GM19452 (cell line): ENCODE data around the gene GAS6.
"Not testable (repeated sequence)": the region's sequence is repeated elsewhere in the genome, so short reads cannot be mapped to it uniquely, and the experiment has no call there.

ENCODE experiments used
- ATAC-seq: cut with Tn5 transposase; IDR thresholded peaks from one replicate; pipeline ENCODE4 v1.9.1; 2021; ENCODE audit not compliant: unreplicated experiment

The GAS6 gene

DNA sequence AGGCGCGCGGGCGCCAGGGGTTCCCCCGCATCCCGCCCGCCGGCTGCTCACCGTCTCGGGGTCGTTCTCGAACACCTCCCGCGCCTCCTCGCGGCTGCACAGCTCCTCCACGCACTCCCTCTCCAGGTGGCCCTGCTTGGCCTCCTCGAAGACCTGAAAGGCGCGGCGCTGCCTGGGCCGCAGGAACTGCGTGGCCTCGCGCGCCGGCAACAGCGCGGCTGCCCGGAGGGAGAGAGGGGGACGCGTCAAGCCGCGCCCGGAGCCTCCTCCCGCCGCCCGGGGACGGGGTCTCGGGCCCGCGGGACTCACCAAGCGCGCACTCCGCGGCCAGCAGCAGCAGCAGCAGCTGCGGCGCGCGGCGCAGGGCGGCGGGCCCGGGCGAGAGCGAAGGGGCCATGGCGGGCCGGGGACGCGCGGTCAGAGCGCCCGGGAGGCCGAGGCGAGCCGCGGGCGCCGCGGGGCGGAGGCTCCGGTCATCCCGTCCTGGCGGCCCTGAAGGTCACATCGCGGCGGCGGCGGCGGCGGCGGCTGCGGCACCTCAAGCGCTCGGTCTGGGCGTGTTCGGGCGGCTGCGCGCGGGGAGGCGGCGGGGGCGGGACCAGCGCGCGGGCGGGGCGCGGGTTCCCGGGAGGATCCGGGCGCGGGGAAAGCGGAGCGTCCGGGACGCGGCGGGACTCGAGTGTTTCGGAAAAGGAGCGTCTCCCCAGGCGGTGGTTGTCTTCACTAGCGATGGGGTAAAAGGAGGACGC is at the start of gene GAS6:
Gene GAS6, minus strand, starts transcription at position 553 of the 749 bp plus-strand sequence. Its CDS starts 156 bp downstream, at position 397.
- ATAC-seq: no peak

DNA sequence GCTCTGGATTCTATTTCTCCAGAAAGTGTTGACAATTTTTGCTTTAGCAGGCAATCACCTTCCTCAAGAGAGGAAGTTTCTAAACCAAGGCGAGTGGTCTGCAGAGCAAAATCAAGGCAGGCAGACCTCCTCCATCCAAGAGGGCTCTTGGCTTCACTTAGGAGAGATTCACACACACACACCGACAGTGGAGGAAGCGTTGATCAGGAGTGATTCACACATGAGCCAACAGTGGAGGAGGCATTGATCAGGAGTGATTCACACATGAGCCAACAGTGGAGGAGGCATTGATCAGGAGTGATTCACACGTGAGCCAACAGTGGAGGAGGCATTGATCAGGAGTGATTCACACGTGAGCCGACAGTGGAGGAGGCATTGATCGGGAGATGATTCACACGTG is 49.5 kb upstream of the GAS6 start:
- ATAC-seq: not testable (repeated sequence)

DNA sequence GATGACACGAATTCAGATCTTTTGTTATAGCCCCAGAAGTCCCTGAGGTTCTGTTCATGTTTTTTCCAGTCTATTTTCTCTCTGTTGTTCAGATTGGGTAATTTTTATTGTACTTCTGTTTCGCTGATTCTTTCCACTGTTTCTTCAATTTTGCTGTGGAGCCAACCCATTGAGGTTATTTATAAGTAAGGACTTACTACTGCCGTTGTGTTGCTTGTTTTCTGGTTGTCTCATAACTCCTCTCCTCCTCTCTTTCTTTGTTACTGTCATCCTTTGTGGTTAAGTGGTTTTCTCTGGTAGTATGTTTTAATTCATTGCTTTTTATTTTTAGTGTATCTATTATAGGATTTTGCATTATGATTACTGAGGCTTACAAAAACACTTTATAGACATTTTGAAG is 48.7 kb upstream of the GAS6 start:
- ATAC-seq: no peak

DNA sequence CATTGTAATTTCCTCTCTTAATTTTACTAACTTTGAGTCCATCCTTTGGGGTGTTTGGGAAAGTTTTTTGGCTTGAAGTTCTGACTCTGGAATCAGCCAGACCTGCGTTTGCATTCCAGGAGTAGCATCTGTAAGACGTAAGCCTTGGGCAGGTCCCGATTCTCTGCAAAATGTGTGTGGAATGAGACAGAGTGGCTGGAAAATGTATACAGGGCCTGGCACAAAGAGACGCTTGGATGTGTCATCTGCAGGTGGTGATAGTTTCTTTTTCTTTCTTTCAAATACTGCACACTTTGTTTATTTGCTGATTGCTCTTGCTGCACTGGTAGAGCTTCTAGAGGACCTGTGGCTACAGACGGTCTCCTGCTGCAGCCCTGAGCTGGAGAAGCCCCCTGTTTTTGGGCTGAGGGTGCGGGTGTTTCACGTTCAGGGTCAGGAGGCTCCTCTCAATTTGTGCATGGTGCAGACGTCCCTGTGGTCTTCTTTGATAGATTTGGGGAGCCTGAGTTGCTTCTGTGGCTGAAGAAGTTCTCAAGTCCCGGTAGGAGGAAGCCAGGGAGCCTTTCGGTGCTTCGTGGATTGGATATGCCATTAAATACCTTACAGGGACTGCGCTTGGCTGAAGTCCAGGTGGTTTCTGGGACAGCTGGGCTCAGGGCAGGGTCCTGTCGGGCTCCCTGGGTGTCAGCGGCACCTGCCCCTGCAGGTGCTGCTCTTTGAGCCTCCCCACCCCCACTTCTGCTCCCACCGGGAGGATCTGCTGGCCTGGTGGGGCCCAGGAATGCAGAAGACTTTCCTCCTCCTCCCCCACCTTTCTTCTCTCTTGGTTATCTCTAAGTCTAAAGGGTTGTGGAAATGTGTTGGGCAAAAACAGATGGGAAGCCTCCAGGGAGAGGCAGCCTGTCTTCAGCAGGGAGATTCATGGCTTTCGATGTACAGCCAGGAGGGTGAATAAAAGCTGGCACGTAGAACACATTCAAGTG is 44.0 kb upstream of the GAS6 start:
- ATAC-seq: no peak

DNA sequence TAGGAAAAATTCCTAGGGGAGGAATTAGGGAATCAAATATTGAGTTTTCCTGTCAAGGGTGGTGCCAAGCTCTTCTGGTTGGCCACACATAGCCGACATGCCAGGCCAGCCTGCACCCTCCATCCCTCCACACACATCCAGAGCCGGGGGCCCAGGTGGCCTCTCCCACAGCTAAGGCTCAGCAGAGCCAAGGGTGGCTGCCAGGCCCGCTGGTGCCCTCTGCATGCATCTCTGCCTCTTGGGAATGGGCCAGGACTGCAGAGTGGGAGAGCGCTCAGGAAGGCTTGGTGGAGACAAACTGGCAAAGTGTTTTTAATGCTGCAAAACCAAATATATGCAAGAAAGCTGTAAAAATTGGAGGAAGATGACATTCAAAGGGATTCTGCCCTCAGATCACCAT is 42.7 kb upstream of the GAS6 start:
- ATAC-seq: no peak

DNA sequence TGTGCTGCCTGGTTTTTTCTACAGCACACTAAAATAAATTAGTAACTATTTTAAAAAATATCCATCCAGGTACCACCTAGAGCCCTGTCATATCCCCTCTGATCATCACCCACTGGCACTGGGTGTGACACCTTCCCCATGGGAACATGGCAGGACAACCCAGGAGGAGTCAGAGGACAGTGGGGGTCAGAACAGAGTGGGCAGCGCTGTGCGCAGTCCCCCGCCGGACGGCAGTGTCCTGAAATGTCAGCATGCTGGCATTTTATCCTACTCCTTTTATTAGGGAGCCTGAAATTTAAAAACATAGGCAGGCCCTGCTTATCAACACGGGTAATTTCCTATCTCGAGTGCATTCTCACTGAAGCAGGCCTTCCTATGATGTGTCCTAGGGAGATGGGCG is 42.1 kb upstream of the GAS6 start:
- no peak for ATAC-seq

DNA sequence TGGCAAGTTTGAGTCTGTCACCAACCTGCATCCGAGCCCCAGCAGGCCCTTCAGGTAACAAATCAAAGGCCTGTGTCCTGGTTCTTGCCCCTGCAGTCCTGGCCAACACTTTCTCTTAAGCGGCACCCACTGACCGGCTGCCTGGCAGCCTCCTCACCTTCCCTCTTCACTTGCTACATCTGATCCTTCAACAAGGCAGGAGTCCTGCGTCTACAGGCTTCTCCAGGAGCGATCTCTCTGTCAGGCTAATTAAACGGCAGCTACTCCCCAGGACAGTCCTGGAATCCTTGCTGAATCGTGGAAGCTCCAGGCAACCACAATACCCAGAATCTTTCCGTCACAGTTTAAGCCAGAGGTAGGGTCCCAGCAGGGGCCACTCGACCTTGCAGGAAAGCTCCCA is 41.1 kb upstream of the GAS6 start:
- no peak for ATAC-seq

DNA sequence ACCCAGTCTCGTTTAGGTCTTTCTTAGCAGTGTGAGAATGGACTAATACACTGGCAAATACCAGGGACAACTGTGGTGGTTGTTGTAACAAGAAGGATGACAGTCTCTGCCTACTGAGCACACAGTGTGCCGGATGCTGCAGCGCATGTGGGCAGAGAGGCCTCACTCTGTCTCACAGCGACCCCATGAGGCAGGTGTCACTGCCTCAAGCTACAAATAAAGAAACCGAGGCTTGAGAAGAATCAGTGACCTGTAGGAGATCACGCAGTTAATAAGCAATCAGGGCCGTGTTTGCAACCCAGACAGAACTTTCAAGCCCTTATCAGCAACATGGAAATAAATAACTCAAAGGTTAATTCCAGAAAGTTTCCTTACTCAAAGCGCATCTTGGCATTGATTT is 40.5 kb upstream of the GAS6 start:
- ATAC-seq: no peak

DNA sequence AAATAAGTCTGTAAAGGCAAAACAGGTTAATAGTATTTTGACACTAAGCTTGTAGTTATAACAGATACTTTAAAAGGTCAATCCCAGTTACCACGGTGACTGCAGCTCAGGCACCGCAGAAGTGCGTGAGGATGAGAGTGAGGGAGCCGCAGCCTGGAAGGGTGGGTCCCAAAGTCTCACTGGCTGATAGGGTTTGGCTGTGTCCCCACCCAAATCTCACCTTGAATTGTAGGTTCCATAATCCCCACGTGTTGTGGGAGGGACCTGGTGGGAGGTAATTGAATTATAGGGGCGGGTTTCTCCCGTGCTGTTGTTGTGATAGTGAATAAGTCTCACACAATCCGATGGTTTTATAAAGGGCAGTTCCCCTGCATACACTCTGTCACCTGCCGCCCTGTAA is 40.0 kb upstream of the GAS6 start:
- ATAC-seq: no peak

DNA sequence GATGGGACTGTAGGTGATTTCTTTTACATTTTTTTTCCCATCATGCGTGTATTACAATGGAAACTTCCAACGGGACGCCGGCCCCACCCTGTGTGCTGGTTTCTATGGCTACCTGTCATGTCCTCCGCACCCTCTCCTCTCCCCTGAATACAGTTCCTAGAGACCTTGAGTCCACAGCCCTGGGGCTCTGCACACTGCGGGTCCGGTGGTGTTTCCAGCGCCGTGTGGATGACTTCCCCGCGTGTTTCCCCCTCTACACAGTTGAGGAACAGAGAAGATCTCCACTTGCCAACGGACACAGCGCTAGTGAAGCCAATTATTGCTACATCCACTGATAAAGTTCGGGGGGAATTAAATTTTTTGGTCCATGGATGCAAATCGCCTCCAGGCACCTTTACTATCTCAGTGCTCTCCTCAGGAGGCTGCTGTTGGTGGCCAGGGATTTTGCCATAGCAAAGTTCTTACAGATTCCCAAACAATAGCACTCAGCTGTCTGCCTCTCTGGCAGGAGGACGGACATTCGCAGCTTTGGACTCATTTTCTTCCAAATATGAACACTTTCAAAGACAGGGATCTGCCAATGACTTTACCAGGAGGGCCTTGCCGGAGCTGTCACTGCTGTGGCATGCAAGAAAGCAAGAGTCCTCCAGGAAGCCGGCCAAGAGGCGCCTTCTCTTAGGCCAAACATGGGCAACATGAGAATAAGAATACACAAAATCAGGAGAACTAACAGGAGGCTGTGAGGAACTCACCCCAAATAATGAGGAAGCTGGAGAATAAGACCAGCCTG is 39.3 kb upstream of the GAS6 start:
- no peak for ATAC-seq

DNA sequence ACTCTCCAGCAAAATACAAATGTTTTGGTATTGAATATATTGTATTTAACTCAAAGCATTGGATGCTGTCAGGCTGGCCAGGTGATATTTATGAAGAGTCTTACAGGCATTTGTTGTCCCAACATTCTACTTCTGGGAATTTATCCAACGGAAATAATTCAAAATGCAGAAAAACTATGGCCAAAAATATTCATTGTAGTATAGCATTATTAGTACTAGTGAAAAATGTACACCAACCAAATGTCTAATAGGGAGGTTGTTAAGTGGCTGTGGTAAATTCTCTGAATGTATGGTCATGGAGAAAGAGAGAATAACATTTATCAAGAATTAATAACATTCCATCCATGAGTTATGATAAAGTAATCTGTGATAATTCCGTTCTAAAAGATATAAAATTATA is 38.6 kb upstream of the GAS6 start:
- no peak for ATAC-seq

DNA sequence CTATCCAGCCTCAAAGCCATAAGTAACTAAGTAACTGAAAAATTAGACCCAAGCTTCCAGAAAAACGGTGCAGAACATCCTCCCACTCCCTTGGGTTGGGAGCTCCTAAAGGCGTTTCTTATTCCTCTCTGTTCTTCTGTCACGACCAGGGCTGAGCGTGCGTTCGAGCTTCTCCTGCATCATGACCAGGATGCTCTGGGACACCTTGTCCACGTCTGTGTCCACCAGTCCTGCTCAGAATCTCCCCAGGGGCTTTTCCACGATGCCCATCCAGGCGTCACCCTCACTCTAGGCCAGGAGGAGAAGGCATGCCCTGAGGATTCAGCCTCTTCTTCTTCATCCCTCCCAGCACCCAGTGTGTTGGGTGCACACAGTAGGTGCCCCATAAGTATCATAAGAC is 37.8 kb upstream of the GAS6 start:
- no peak for ATAC-seq

DNA sequence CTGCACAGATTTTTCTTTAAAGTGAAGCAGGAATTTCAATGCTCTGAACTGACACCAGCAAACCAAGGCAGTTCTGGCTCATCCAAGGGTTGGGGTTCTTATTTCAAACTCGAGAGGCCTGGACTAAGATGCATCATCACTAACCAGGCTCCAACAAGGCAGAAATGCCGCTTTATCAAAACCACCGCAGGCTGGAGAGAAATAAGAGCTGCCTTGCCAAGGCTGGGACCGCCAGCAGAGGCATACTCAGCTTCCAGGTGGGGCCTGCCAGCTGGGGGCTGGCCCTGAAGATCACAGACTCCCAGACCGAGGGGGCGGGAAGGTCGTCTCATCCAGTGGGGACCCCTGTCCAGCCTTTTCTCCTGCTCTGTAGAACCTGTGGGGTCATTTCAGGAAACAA is 37.4 kb upstream of the GAS6 start:
- ATAC-seq: no peak

DNA sequence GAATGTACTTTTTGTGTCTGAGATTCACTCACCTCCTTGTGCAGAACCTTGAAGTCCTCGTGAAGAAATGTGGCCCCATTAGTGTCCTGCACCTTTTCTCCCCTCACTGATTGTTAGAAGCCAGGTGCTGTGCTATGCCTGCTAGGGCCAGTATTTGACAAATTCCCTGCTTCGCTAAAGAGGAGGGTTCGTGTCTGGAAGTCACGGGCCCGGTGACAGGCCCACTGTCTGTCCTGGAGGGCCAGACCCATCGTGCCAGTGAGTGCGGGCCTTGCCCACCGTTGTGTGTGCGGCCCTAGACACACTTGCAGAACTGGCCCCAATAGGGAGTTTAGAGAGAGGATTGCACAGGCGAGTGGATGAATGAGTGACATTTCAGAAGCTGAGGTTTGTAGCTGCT is 36.8 kb upstream of the GAS6 start:
- ATAC-seq: no peak

DNA sequence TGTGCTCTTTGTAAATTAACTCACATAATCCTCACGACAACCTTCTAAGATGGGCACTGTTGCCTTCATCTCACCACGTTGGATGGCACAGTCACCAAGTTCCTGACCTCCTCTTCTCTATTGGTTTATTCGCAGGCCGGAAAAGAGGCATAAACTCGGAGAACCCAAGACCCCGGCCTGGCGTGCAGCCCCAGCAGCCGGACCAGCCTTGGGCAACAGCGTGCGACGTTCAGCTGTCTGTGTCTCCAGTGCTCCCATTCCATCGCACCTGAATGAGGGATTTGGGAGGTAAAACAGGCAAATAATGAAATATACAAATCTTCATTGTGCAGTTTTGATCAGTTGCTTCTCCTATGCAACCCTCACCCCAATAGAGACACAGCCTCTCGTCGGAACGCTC is 34.5 kb upstream of the GAS6 start:
- no peak for ATAC-seq

DNA sequence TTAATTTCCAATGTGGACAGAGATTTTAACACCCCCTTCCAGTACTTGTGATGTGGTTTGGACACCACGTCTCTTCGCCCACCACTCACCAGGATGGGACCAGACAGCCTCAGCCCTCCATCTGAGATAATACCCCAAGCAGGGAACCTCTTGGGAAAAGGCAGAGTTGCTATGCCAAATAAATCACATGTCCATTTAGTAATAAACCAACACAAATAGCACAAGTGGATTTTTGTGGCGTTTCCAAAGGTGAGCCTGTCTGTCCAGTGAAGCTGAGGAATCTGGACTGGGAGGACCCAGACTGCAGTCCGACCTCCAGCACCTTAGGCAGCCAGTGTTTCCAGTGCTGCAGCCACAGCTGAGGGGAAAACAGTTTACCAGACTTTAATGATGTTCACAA is 34.1 kb upstream of the GAS6 start:
- no peak for ATAC-seq

DNA sequence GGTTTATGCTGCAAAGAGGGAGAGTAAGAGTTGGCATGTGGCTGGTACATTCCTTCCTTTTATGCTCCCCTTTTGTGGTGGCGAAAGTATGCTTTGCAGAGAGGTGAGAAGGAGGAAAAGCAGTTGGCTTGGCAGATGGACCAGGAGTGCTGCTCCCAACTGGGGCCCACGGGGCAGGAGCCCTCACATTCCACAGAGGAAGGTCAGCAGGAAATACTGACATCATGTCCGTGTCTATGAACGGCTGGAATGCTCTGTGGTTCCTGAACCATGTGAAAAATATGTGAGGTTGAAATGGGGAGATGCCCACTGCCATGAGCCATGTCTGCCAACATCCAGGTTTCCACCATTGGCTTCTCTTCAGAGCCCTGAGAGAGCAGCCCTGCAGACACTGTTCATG is 33.3 kb upstream of the GAS6 start:
- no peak for ATAC-seq

DNA sequence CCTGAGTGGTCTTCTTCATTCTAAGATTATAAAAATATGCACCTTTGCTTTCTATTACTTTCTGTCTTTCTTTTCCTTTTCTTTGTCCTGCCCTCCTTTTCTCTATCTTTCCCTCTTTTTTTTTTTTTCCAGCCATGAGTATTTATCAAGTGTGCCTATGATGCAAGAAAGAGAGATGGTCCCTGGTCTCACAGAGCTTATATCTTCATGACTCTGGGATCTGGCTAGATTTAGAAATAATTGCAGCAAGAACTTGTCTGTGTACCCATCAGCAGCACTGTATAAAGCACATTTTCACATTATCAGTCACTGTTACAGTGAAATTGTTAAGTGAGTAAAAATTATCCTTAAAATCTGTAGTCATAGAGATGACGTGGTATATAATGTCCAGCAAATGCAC is 31.6 kb upstream of the GAS6 start:
- no peak for ATAC-seq

DNA sequence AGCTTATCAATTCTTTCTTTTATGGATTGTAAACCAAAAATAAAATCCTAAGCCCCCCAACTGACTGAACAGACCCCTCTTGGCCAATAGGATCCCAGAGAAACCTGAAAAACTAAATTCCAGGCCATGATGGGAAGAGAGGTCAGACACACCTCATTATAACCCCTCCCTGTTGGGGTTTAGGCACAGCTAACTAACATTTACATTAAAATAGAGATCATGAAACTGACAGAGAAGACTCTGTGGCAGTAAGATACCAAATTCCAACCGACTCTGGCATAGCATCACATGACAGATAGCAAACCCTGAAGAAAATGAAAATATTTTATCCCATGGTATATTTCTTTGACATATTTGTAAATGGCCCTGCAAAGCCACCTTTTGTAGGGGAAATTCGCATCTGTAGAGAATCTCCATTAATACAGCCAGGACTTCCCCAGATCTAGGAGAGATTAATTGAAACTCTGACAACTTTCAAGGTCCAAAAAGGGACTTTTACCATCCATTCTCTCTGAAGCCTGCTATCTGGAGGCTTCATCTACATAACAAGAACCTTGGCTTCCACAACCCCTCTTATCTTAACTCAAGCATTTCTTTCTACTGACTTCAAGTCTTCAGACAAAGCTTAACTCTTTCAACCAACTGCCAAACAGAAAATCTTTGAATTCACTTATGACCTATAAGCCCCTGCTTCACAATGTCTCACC is 27.1 kb upstream of the GAS6 start:
- no peak for ATAC-seq

DNA sequence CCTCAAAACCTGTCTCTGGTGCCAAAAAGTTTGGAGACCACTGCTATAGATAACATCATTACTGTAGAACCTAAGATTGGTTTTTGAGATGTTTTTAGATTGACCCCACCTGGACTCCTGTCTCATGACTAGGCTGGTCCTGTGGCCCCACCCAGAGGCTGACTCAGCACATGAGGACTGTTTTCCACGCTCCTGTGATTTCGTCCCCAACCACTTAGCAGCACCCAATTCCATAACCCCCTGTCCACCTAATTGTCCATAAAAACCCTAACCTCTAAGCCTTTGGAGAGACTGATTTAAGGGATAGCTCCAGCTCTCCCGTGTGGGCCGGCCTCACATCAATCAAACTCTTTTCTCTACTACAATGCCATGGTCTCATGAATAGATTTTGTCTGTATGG is 25.6 kb upstream of the GAS6 start:
- no peak for ATAC-seq
